Measurements from ENCODE around the gene MX1. TPM values are rescaled to one million over a fixed set of nuclear protein-coding genes. Genes with fewer than 3 reads are reported as not detected.

Gene MX1
- total and polyA plus RNA-seq, 11 donors, result 6.2 to 53.9 (median 13.6) TPM

DNA sequence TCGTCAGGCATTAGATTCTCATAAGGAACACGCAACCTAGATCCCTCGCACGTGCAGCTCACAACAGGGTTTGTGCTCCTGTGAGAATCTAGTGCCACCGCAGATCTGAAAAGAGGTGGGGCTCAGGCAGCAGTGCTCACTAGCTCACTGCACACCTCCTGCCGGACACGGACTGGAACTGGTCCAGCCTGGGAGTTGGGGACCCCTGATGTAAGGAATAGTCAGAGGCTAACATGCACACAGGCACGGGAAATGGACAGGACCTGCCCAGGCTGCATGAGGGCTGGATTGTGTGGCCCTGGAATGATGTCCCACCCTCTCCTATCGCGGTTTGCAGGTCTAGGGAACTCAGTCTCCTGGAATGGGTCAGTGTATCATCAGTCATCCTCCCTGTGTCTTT is 23.2 kb upstream of the MX1 start:
- no peaks in the 10 kb centered on the region for H3K27me3 ChIP-seq
- no peak overlapping the region for H3K27ac ChIP-seq
- no peak for TF ChIP-seq POLR2A (IDR thresholded peaks at IDR 0.05)
- TF ChIP-seq, protein P1, sequence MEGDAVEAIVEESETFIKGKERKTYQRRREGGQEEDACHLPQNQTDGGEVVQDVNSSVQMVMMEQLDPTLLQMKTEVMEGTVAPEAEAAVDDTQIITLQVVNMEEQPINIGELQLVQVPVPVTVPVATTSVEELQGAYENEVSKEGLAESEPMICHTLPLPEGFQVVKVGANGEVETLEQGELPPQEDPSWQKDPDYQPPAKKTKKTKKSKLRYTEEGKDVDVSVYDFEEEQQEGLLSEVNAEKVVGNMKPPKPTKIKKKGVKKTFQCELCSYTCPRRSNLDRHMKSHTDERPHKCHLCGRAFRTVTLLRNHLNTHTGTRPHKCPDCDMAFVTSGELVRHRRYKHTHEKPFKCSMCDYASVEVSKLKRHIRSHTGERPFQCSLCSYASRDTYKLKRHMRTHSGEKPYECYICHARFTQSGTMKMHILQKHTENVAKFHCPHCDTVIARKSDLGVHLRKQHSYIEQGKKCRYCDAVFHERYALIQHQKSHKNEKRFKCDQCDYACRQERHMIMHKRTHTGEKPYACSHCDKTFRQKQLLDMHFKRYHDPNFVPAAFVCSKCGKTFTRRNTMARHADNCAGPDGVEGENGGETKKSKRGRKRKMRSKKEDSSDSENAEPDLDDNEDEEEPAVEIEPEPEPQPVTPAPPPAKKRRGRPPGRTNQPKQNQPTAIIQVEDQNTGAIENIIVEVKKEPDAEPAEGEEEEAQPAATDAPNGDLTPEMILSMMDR (IDR thresholded peaks at IDR 0.05), result no peak
- ATAC-seq, result no peak
- peaks cover 0 to 100% (median 70%) of the 10 kb centered on the region in 9 donors for H3K36me3 ChIP-seq
- H3K4me1 ChIP-seq, result peaks cover 0 to 13% (median 0%) of the 10 kb centered on the region in 12 donors
- intact Hi-C loops (cut with DNase I), result loop anchor here in 1 of 10 donors (5.0 kb wide), 1 partner anchor 35 kb away; no protein-coding TSS in a partner anchor
- 93 to 94% (median 93%) methylated on average over 10 of the region's 10 CpGs for WGBS, 4 donors
- peak in 1 of 5 donors; percentile 19 for DNase-seq
- no peak overlapping the region for H3K4me3 ChIP-seq
- H3K9me3 ChIP-seq, result no peaks in the 10 kb centered on the region

DNA sequence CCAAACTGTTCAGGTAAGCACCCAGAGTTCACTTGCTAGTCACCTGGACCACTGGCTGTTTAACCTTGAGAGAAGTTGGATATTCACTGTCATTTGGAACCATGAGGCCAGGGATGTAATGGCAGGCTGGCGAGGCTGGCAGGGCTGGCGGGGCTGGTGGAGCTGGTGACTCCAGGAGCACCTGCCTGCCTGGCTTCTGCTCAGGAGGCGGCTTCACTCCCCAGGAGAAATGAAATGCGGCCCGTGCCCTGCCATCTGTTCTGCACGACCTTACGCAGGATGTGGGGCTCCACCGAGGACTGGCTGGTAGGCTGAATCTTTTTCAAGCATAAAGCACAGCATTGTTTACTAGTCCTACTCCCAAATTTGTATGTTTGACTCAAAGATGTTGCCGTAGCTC is 22.7 kb upstream of the MX1 start:
- TF ChIP-seq, protein P1 (IDR thresholded peaks at IDR 0.05), result no peak
- TF ChIP-seq POLR2A (IDR thresholded peaks at IDR 0.05), result no peak
- no peak overlapping the region for H3K27ac ChIP-seq
- H3K4me3 ChIP-seq, result no peak overlapping the region
- intact Hi-C loops (cut with DNase I), result loop anchor here in 1 of 10 donors (5.0 kb wide), 1 partner anchor 34 kb away; no protein-coding TSS in a partner anchor
- 84 to 94% (median 89%) methylated on average over 2 to 9 of the region's 9 CpGs for WGBS, 4 donors
- H3K9me3 ChIP-seq, result no peaks in the 10 kb centered on the region
- ATAC-seq, result no peak
- peaks cover 0 to 8% (median 0%) of the 10 kb centered on the region in 12 donors for H3K4me1 ChIP-seq
- no peak for DNase-seq
- H3K27me3 ChIP-seq, result no peaks in the 10 kb centered on the region
- peaks cover 0 to 100% (median 71%) of the 10 kb centered on the region in 9 donors for H3K36me3 ChIP-seq

DNA sequence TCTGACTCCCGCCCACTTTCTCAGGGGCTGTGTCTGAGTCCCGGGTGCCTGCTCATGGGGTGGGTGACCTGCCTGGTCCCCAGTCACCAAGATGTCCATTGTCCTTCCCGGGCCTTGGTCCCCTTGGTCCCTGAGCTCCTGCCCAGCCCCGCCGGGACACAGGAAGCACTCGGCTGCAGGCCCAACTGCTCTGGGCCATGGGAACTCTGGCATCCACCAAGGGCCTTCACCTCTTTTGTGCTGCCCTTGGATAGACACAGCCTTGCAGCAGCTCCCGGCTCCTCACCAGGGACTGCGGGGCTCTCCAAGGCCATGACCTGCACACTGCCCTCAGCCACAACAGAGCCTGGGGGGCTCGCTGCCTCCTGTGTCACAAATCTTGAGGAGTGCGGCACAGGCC is 22.1 kb upstream of the MX1 start:
- TF ChIP-seq POLR2A (IDR thresholded peaks at IDR 0.05), result no peak
- TF ChIP-seq, protein P1 (IDR thresholded peaks at IDR 0.05), result no peak
- Histone ChIP-seq H3K27me3 (no peaks in the 10 kb centered on the region), H3K4me1 (peaks cover 0 to 8% (median 0%) of the 10 kb centered on the region in 12 donors), H3K27ac (no peak overlapping the region), H3K4me3 (no peak overlapping the region), H3K36me3 (peaks cover 0 to 100% (median 71%) of the 10 kb centered on the region in 9 donors), H3K9me3 (no peaks in the 10 kb centered on the region)
- ATAC-seq (peak in 1 of 4 donors; percentile 20), DNase-seq (peak in 1 of 5 donors; percentile 16)
- 90 to 93% (median 93%) methylated on average over 9 to 10 of the region's 10 CpGs for WGBS, 4 donors
- intact Hi-C loops (cut with DNase I), result loop anchor here in 1 of 10 donors (5.0 kb wide), 1 partner anchor 33 kb away; no protein-coding TSS in a partner anchor

DNA sequence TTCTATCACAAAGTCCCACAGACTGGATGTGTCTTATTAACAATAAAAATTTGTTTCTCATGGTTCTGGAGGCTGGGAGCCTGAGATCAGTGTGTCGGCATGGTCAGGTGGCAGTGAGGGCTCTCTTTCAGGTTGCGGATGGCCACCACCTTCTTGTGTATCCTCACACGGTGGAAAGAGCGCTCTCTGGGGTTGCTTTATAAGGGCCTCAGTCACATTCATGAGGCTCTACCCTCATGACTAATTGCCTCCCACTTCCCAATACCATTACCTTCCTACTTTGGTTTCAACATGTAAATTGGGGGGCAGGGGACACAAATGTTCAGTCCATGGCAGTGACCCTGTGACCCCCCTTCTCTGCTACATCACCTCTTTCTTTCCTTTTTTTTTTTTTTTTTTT is 20.7 kb upstream of the MX1 start:
- DNase-seq, result no peak
- 88 to 94% (median 91%) methylated on average over 4 of the region's 4 CpGs for WGBS, 4 donors
- ATAC-seq, result no peak
- TF ChIP-seq POLR2A (IDR thresholded peaks at IDR 0.05), result no peak
- TF ChIP-seq, protein P1 (IDR thresholded peaks at IDR 0.05), result no peak
- Histone ChIP-seq H3K4me1 (peaks cover 0 to 8% (median 0%) of the 10 kb centered on the region in 12 donors), H3K27me3 (no peaks in the 10 kb centered on the region), H3K9me3 (peaks cover 0 to 4% (median 0%) of the 10 kb centered on the region in 12 donors), H3K27ac (no peak overlapping the region), H3K36me3 (peaks cover 0 to 100% (median 70%) of the 10 kb centered on the region in 9 donors), H3K4me3 (no peak overlapping the region)
- intact Hi-C loops (cut with DNase I), result no loop called here
